Lower leg skin (tissue), 4 donors: ENCODE measurements around the gene ARPP21. TPM values are rescaled to one million over a fixed set of nuclear protein-coding genes. Genes with fewer than 3 reads are reported as not detected.

Experiments used
- DNase-seq, 2 donors: peaks; one replicate each; pipeline ENCODE4 v3.0.0-alpha.2; 2019; ENCODE audit warnings: low spot score in 2 of 2
- H3K4me3 ChIP-seq: fragments of 200-600 bp; sonication (generic); 2 replicates; pipeline ENCODE4 v1.5.1; 2017; ENCODE audit warnings: mild to moderate bottlenecking, low read depth; ENCODE audit not compliant: poor library complexity, severe bottlenecking
- POLR2A ChIP-seq, 2 donors: fragments of 450-650 bp; IDR thresholded peaks; one replicate each; pipeline ENCODE4 v1.6.1; 2016 to 2017; ENCODE audit warnings: antibody characterized with exemption in 2 of 2, mild to moderate bottlenecking in 1 of 2, moderate library complexity in 1 of 2
- WGBS, 2 donors: methylation state at CpG; one replicate each; pipeline ENCODE4 v1.1.5; 2018; 5-methylcytosine and 5-hydroxymethylcytosine counted together
- intact Hi-C: fragments of 100-400 bp; cut with DNase I; formaldehyde crosslinking; loops from one replicate; pipeline ENCODE4 v1.15.0; 2023; ENCODE audit warnings: low total_unique reads
- total RNA-seq, 4 donors: library from RNA; depleted of rRNA; stranded (reverse); fragments of >200 nt; gene quantifications; one replicate each; pipeline ENCODE4 v1.1.0, GENCODE V29; 2016
- TF ChIP-seq, protein P1 (sequence below), 3 donors: fragments of 450-650 bp; IDR thresholded peaks; one replicate each; pipeline ENCODE4 v1.5.1; 2016; ENCODE audit warnings: antibody characterized with exemption in 3 of 3, mild to moderate bottlenecking in 3 of 3, moderate library complexity in 2 of 3

The ARPP21 gene
- total RNA-seq, 4 donors from 2014 or later, result not detected

GRCh38 chr3:35727179-35727578 lies 87.9 kb downstream of the ARPP21 start:
- no peak for TF ChIP-seq POLR2A (IDR thresholded peaks at IDR 0.05)
- TF ChIP-seq, protein P1, sequence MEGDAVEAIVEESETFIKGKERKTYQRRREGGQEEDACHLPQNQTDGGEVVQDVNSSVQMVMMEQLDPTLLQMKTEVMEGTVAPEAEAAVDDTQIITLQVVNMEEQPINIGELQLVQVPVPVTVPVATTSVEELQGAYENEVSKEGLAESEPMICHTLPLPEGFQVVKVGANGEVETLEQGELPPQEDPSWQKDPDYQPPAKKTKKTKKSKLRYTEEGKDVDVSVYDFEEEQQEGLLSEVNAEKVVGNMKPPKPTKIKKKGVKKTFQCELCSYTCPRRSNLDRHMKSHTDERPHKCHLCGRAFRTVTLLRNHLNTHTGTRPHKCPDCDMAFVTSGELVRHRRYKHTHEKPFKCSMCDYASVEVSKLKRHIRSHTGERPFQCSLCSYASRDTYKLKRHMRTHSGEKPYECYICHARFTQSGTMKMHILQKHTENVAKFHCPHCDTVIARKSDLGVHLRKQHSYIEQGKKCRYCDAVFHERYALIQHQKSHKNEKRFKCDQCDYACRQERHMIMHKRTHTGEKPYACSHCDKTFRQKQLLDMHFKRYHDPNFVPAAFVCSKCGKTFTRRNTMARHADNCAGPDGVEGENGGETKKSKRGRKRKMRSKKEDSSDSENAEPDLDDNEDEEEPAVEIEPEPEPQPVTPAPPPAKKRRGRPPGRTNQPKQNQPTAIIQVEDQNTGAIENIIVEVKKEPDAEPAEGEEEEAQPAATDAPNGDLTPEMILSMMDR (IDR thresholded peaks at IDR 0.05), result no peak
- WGBS, 2 donors, result 73 to 80% methylated on average over 3 of the region's 3 CpGs
- DNase-seq, result no peak
- intact Hi-C loops, result loop anchor here (5.0 kb wide), 1 partner anchor 1060 kb away; no protein-coding TSS in a partner anchor
- no peak overlapping the region for H3K4me3 ChIP-seq

DNA sequence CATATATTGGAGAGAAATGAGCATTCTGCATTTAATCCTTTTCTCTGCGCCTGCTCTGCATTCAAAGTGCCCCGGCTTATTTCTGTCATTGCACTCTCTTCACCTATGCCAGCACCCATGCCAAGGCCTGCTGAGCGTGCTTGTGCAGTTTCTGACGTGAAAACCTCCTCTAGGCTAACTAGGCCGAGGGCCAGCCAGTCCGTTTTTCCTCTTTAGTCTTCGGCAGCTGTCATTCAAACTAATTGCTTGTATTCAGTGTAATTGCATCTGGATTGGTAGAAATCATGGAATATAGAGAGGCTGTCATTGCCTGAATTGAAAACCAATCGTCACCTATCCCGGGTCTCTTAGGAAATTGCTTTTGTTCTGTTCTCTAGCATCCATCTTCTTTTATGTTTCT lies 94.0 kb downstream of the ARPP21 start:
- no peak overlapping the region for H3K4me3 ChIP-seq
- intact Hi-C loops, result no loop called here
- TF ChIP-seq, protein P1 (IDR thresholded peaks at IDR 0.05), result no peak
- TF ChIP-seq POLR2A (IDR thresholded peaks at IDR 0.05), result no peak
- no peak for DNase-seq
- 49 to 60% methylated on average over 9 of the region's 9 CpGs for WGBS, 2 donors

- no peak overlapping the region for H3K4me3 ChIP-seq
- intact Hi-C loops, result no loop called here
- DNase-seq, result no peak
- TF ChIP-seq, protein P1 (IDR thresholded peaks at IDR 0.05), result no peak
- no peak for TF ChIP-seq POLR2A (IDR thresholded peaks at IDR 0.05)
- 73 to 78% methylated on average over 2 of the region's 2 CpGs for WGBS, 2 donors
These were observed 94.5 kb downstream of the ARPP21 start for GRCh38 chr3:35733864-35734263.

DNA sequence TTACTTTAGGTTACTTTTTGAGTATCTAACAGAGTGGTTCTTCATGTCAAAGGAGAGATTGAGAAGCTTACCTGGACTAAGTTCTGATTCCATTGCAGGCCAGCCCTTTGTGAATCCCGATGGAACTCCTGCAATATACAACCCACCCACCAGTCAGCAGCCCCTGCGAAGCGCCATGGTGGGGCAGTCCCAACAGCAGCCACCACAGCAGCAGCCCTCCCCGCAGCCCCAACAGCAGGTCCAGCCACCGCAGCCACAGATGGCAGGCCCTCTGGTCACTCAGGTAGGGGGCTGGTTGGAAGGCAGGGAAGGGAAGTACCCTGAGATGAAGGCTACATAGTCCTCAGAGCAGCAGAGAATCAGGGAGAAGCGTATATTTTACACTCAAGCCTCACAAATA lies 97.8 kb downstream of the ARPP21 start:
- intact Hi-C loops, result no loop called here
- WGBS, 2 donors, result 92 to 96% methylated on average over 6 of the region's 6 CpGs
- no peak for DNase-seq
- no peak for TF ChIP-seq POLR2A (IDR thresholded peaks at IDR 0.05)
- TF ChIP-seq, protein P1 (IDR thresholded peaks at IDR 0.05), result no peak
- no peak overlapping the region for H3K4me3 ChIP-seq

DNA sequence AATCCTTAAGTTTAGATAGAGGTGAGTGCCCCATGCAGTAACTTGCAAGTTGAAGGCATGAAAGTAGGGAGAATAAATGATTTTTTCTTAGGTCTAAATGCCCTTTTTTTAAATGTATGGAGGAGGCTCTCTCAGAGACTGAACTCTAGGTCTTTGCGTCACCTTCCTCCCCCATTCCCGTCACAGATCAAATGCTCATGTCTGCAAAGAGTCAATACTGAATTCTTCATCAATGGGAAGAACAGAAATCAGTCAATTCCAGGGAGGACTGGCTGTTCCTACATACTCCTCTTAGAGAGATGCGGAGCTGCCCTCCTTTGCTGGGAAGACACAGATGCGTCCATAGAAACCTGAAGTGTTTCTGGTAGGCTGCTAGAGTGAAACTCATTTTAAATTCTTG lies 98.2 kb downstream of the ARPP21 start:
- 93 to 98% methylated on average over 4 of the region's 4 CpGs for WGBS, 2 donors

More for the DNA sequence above, 98.2 kb downstream of the ARPP21 start:
- TF ChIP-seq, protein P1 (IDR thresholded peaks at IDR 0.05), result no peak
- no peak for TF ChIP-seq POLR2A (IDR thresholded peaks at IDR 0.05)
- intact Hi-C loops, result no loop called here
- no peak for DNase-seq
- no peak overlapping the region for H3K4me3 ChIP-seq
